AG10803 (cell line): ENCODE measurements around the gene LETM1.
A peak's percentile ranks its signal among the peaks of the same experiment; 100 is the strongest.

ENCODE experiments used
- DNase-seq: peaks from one replicate; pipeline ENCODE4 v3.0.0; 2010; ENCODE audit warnings: low read depth
- H3K4me3 ChIP-seq: 2 replicates; pipeline ENCODE4 v1.5.1; 2011; ENCODE audit warnings: mild to moderate bottlenecking, low read length, control low read depth
- CTCF ChIP-seq: conservative IDR thresholded peaks from 2 replicates; pipeline ENCODE4 v1.5.1; 2011; ENCODE audit warnings: mild to moderate bottlenecking, low read length, control low read depth, inconsistent platforms

The LETM1 gene

GRCh38 chr4:1887052-1887451, 31.1 kb upstream of the LETM1 start:
- DNase-seq, result no peak
- H3K4me3 ChIP-seq, result no peak overlapping the region
- TF ChIP-seq CTCF, result no peak

GRCh38 chr4:1885414-1885813, 29.5 kb upstream of the LETM1 start:
- no peak for DNase-seq
- no peak overlapping the region for H3K4me3 ChIP-seq
- no peak for TF ChIP-seq CTCF

GRCh38 chr4:1883583-1883982, 27.6 kb upstream of the LETM1 start:
- TF ChIP-seq CTCF, result no peak
- no peak for DNase-seq
- no peak overlapping the region for H3K4me3 ChIP-seq

DNA sequence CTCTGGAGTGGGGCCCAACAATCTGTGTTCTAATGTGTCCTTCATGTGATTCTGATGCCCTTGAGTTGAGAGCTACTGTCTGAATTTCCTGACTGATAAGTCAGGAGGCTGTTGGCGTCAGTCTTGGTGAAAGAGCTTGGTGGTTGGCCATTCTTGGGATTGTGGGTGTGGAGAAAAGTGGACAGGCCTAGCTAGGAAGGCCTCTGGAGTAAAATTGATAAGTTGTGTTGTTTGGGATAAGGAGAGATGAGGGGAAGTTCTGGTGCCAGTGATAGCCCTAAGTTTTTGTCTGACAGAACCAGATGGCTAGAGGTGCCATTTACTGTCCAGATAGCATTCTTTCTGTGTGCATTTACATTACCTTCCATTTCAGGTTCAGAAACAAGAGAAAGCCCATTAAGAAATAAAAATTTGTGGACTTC, 26.9 kb upstream of the LETM1 start:
- no peak for TF ChIP-seq CTCF
- DNase-seq, result no peak
- H3K4me3 ChIP-seq, result no peak overlapping the region

DNA sequence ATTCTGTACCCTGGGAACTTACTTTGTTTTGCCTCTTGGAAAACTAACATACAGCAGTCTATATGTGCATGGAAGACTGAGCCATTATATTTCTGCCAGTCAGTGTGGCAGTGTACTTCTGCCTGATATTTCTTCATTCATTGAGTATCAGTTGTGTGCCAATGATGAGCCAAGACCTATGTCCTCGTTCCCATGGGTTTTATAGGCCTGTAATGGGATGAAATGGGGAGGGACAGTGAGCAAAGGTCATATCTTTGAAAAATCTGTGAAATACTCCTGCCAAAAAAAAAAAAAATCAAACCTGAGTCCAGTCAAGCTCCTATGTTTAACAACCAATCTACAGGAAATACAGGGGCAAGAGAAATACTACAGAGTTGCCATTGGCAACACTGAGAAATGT, 24.4 kb upstream of the LETM1 start:
- no peak for TF ChIP-seq CTCF
- H3K4me3 ChIP-seq, result no peak overlapping the region
- no peak for DNase-seq

- TF ChIP-seq CTCF, result no peak
- peak; percentile 69 for DNase-seq
- no peak overlapping the region for H3K4me3 ChIP-seq
Measured at GRCh38 chr4:1879485-1879884, 23.5 kb upstream of the LETM1 start.

DNA sequence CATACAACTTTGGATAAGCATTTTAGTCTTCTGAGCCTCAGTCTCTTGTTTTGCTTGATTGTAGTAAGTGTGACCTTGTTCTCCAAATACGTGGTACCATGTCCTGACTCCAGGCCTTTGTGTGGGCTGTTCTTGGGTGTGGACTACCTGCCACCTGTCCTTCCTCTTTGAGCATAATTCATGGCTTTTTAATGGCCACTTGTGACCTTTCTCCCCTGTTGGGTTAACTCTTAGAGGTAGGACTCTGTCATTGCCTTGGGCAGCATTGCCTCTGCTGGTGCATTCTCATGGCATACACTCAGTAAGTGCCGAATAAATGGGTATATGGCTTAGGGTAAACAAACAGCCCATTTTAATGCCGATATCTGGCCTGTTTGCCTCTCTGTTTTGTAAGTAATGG, 18.2 kb upstream of the LETM1 start:
- TF ChIP-seq CTCF, result no peak
- H3K4me3 ChIP-seq, result no peak overlapping the region
- no peak for DNase-seq
